Placental epithelial cell (primary cell): ENCODE results near the gene HEXA. TPM values are rescaled to one million over a fixed set of nuclear protein-coding genes. Genes with fewer than 3 reads are reported as not detected.

Source experiments
- total RNA-seq: library from RNA; depleted of rRNA; stranded (reverse); fragments of >200 nt; gene quantifications from 2 replicates; pipeline ENCODE4 v1.2.3, GENCODE V29; 2012

Gene HEXA
- total RNA-seq, result 57.3 and 91.1 TPM in 2 replicates

GRCh38 chr15:72375846-72376581 lies at the start of gene HEXA:
Gene HEXA (minus strand): TSS chr15:72376014. CDS start chr15:72375972, 42 bp downstream.

GRCh38 chr15:72397796-72398588 lies 22.2 kb upstream of the HEXA start, which contains the start of gene TMEM202:
Gene TMEM202 (plus strand): TSS chr15:72398305. CDS start chr15:72398327, 22 bp downstream.

GRCh38 chr15:72319985-72320671 lies 55.7 kb downstream of the HEXA start, which contains the start of gene CELF6:
Gene CELF6 (minus strand): TSS chr15:72320157. CDS start chr15:72319874, 283 bp downstream.

Other genes with a start within 250 kb of the HEXA start
- 86.4 and 116 TPM in 2 replicates for gene GRAMD2A, start 178.2 kb downstream of the HEXA start, total RNA-seq
- gene PKM, start 144.8 kb downstream of the HEXA start, total RNA-seq, result 1,123 and 3,883 TPM in 2 replicates
- 31.9 and 36.5 TPM in 2 replicates for gene PARP6, start 103.5 kb downstream of the HEXA start, total RNA-seq
- gene CELF6, start 55.9 kb downstream of the HEXA start, total RNA-seq, result 0.11 and 0.79 TPM in 2 replicates
- gene TMEM202, start 22.3 kb upstream of the HEXA start, total RNA-seq, result not detected in 2 replicates
- 28.0 and 38.9 TPM in 2 replicates for gene ARIH1, start 98.3 kb upstream of the HEXA start, total RNA-seq